ENCODE results near the gene ABCA4.
"Not testable (repeated sequence)": the region's sequence is repeated elsewhere in the genome, so short reads cannot be mapped to it uniquely, and the experiment has no call there.

ABCA4 gene

DNA sequence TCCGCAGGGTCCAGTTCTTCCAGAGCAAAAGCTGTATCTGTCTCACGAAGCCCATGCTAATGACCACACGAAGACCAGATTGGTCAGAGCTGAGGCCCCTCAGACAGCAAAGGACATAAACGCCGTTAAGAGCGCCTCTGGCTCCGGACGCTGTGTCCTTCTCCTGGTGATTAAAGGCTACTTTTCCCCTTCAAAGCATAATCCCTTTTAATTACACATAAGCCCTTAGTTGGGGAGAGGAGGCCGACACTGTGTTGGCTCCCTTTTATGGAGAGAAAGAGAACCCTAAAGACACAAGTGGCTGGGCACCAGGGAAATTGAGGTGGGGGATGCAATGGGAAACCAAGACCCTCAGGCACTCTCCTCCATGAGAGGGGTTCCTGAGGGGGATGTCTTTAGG is at the start of gene ABCA4:
Gene ABCA4, minus strand, starts transcription at position 158 of the 400 bp plus-strand sequence. Its CDS starts 103 bp downstream, at position 55.
- DNase-seq: no peak

DNA sequence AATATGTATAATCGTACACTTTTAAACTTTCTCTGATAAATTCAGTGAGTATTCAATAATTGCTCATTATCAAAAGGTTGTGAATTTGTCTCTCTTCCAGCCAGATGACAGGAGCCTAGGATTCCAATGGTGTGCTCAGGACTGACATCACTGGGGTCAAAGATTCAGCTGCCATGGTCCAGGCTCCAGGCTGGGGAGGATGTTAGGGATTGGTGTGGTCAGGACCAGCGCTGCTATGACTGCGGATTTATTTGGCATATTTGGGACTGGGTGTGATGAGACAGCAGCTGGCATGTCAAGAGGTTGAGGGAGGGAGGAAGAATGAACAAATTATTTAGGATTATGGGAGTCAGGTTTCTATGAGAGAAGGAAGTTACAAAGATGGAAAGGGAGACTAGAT is 48.2 kb upstream of the ABCA4 start:
- DNase-seq: no peak

DNA sequence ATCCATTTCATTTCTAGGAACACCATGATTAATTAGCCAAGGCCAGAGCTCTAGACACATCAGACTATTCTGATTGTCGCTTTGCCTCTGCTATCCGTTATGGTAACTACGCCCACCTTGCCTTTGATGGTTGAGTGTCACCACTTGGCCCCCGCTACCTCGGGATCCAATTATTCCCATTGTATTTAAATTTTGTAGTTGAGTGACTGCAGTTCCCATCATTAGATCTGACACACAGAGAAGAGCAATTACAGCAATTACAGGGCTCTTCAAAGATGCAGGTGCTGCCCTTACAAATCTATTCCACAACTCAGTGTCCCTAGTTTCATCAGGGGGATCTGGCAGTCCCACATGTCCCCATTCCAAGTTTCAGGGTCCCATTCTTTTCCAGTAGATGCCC is 44.9 kb upstream of the ABCA4 start:
- DNase-seq: no peak

DNA sequence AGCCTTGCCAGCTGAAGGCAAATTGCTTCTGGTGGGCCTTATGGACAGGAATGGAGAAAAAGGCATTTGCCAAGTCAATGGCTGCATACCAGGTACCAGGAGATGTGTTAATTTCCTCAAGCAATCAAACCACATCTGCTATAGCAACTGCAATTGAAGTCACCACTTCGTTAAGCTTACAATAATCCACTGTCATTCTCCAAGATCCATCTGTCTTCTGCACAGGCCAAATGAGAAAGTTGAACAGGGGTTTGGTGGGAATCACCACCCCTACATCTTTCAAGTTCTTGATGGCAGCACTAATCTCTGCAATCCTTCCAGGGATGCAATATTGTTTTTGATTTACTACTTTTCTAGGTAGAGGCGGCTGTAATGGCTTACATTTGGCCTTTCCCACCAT is 43.9 kb upstream of the ABCA4 start:
- not testable (repeated sequence) for DNase-seq

DNA sequence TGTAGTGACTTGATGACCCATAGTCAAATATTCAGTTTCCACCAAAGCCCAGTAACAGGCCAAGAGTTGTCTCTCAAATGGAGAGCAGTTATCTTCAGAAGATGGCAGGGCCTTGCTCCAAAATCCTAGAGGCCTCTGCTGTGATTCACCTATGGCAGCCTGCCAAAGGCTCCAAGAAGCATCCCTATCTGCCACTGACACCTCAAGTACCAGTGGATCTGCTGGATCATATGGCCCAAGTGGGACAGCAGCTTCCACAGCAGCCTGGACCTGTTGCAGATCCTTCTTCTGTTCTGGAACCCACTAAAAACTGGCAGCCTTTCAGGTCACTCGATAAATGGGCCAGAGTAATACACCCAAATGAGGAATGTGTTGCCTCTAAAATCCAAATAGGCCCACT is 43.2 kb upstream of the ABCA4 start:
- not testable (repeated sequence) for DNase-seq

DNA sequence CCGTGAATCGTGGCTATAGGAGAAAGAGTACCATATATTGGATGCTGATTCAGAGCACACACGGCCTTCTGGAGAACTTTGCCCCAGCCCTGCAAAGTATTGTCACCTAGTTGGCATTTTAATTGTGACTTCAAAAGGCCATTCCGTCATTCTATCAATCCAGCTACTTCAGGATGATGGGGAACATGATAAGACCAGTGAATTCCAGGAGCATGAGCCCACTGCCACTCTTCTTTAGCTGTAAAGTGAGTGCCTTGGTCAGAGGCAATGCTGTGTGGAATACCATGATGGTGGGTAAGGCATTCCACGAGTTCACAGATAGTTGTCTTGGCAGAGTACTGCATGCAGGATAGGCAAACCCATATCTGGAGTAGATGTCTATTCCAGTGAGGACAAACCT is 42.3 kb upstream of the ABCA4 start:
- DNase-seq: not testable (repeated sequence)

DNA sequence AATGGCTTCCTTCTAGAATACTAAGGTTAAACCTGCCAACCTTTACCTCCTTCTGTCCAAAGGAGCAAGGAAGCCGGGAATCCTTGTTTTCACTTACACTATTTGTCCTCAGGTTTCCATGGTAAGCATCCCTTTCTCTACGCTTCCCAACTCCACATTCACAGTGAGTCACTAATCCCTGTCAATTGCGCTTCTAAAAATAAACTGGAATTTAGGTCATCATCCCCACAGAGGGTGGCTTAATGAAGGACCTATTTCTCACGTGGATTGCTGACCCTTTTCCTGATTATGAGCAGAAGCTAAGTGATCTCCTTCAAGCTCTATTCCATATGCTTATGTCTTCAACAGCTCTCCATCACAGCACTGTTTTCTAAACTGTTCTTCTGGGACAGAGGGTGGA is 39.9 kb upstream of the ABCA4 start:
- DNase-seq: no peak

DNA sequence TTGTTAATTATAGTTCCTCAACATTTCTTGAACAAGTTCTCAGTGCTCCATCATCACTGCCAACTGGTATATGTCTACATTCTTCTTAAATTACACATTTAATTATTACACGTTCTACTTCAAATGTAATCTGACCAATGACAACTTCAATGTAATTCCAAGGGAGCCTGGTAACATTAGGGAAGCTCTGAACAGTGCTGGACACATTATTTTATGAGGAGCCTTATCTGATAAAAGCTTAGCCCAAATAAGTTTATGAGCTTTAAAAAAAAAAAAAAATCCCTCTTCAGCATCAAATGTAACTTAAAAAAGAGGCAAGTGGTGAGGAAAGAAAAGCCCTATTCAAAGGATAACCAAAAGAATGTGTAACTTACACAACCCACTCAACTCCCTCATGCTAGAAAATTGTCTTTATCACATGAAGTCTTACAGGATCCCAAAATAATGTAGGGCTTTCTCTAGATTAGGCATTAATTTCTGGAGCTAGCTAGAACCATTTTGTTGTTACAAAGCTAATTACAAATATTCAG is 35.2 kb upstream of the ABCA4 start:
- DNase-seq: no peak

DNA sequence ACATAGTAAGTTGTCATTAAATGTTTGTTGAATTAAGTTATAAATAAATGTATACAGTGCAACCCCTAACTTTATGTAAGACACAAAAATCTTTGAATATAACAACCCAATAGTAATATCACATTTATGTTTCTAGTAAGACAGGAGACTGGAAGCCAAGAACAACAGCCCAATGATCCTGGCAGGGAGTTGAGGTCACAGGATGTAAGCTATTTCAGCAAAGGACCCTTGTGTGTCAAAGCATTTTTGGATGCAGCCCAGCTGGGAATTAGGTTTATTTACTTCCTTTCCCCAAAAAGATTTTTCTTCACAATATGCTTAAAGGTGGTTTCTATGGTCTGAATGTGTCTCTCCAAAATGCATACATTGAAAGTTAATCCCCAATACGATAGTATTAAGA is 34.0 kb upstream of the ABCA4 start:
- no peak for DNase-seq

DNA sequence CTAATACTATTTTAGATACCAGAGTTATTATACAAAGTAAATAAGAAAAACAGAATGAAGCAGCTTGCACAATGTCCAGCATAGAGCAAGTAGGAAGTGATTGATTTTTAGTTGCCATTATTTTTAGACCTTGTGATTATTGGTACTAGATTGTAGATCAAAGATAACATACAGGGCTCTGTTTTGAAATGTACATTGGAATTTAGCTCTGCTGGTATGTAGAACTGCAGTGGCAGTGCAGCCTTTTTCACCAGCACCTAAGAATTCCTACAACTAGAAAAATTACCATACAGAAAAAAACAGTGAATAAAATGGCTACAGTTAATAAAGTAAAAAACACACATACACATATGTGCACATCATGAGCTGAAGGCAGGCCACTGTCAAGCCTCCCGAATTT is 32.2 kb upstream of the ABCA4 start:
- no peak for DNase-seq

DNA sequence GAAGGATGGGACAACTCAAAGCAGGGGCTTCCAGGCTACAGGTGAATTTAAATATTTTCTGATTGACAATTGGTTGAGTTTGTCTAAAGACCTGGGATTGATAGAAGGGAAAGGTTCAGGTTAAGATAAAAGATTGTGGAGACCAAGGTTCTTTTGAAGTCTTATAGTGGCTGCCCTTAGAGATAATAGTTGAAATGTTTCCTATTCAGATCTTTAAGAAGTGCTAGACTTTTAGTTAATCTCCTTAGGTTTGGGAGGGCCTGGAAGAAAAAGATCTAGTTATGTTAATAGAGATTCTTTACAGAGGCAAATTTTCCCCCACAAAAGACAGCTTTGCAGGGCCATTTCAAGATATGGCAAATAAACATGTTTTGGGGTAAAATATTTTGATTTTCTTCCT is 28.2 kb upstream of the ABCA4 start:
- not testable (repeated sequence) for DNase-seq

DNA sequence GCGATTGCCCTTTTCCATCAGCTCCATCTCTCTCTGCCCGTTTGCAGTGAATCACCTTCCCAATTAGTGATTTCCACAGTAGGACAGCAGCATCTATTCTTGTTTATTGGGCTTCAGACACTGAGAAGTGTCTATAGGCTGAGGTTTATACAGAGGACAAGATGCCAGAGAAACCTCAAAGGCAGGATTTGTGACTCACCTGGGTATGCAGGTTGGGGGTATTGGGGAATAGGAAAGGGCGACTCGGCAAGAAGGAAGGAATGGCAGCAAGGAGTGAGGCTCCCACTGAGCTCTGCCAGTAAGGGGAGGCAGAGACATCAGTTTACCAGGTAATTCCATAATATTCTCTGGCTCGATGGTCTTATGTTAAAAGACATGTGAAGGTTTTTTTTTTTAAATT is 25.3 kb upstream of the ABCA4 start:
- no peak for DNase-seq

DNA sequence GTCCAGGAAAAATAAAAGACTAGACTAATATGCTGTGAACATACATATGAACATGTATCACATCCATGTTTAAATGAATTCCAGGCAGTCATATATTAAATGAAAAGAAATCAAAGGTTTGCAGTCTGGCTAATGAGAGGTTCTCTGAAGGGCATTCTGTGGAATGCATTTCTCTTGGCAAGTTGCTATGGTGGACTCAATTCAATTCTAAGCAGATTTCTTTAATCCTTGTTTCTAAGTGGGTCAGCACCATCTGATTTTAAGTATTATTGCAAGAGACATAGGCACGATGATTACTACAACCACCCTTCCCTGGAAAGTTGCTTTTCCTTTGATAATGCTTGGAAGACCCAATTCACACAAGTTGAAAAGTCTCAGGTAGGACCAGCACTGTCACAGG is 23.9 kb upstream of the ABCA4 start:
- DNase-seq: no peak

DNA sequence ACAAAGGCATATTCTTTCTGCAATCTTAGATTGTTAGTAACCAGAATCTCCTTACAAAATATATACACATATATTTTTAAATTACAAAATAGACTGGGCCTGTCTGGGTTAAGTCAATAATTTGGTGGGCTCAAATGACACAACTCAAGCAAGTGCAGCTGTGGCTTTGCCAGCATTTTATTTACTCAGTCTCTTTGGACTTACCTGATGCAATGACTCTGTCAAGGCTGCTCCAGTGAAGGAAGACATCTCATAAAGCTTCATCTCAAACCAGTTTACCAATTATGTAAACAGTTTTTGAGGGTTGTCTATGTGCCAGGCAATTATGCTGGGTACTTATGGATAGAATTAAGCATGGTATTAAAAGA is 22.8 kb upstream of the ABCA4 start:
- no peak for DNase-seq

DNA sequence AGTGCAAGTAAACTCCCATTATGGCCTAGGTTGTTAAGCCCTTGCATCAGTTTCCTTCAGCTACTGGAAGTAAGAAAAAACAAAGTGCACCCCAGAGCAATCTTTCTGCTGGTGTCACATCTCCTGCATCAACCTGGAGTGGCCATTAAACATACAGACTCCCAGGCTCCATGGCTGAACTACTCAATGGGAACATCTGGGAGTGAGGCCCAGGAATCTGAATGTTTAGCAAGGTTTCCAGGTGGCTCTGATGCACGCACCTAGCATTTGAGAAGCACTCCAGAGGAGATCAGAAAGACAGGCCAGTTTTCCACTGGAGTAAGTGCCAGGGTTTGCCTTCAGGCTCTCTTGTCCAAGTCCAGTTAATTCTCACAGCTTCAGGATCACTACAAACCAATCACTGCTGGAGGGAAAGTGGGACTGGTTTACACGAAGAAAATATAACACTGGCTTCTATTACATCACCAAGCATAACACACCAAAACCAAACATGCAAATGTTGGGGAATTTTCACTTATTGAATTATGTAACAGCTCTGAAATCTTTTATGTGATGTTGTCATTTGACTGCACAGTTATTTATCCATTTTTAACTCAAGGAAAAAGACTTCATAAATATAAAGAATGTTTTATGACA is 22.3 kb upstream of the ABCA4 start:
- no peak for DNase-seq

DNA sequence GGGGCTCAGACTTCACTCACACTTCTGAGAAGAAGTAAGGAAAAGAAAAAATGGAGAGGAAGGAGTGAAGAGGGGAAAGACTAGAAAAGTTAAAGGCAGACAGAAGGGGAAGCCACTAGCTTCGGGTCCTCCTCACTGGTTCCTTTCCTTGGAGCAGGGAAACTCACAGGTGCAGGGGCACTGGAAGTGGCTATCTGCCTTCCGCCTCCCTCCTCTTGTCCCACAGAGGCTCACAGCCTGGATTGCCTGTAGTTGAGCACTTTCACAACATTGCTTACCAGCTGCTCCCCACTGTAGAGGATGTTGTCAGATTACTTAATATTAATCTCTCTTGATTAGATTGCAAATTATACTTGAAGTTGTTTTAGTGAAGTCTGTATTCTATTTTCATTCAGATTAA is 21.6 kb upstream of the ABCA4 start:
- no peak for DNase-seq

DNA sequence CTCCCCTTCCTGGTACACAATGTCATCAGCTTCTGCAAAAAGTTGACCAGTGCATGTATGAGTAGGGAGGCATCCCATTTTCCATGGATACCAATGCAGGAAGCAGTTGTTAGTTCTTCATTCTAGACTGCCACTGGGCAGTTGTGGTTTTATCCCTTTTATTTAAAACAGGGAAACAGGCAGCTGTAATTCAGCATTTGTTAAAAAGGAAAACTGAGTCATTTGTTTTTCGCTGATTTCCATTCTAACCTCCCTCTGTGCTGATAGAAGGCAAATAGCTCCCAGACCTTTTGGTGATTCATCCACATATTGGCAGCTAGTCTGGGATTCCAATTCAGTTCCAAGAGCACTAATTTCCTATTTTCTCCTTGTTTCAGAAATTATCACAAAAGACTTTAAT is 21.1 kb upstream of the ABCA4 start:
- DNase-seq: no peak

DNA sequence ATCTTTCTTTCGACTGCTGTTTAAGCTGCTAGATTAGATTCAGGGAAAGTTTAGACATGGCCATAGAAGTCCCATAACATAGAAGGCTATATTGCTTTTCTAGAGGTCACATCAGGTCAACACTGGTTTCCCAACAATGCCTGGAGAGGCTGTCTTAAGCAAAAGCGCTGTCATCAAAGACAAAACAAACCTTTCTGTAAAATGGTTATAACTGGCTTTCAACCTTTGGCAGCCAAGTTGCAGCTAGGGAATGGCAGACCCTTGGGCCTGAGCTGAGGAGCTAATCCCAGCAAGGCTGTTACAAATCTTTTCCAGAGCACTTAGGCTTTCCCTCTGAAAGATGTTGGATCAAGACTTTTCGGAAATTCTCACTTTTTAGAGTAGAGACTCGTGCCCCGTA is 11.2 kb upstream of the ABCA4 start:
- no peak for DNase-seq

DNA sequence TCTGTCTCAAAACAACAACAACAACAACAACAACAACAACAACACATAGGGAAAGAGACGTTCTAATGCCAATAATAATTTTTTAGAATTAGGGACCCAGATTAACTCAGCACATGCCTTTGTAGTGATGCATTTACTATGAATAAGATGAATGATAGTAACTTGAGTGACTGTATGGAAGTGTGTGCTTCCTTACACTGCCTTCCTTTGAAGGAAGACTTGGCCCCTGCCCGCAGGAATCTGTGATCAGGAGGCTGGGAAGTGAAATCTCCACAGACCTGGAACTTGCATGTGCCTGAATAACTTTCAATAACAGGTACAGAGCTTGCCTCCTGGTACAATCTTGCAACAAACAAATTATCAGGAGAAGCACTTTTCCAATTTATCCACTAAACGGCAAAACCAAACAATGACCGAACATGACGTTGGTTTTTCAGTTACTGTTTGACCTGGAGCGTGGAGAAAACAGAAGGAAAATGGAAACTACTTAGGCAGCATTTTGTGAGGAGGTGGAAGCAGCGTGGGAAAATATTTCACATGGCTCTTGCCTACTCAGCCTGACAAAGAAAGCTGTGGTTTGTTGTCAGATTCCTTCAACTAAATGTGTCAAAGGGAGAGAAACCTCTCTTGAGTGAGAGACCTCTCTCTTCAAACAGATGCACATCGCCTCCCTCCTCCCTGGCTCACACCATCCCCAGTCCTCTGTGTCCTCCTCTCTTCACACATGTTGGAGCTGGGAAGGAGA is 10.1 kb upstream of the ABCA4 start:
- no peak for DNase-seq

DNA sequence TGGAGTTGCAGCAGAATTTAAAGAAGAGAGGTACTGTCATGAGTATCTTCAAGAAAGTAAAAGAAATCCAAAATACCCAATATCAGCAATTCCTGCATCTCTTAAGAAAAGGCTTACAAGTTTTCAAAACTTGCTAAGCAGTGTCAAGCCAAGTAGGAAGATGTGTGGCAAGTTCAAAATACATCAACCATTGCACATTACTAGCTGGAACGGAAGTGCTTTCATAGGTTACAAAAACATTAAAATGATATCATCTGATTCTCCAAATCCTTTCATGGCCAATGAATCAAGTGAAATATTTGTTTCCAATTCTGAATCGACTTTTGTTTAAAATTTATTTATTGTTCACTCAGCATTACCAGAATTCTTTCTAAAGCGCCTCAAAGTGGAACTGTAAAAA is 5.7 kb upstream of the ABCA4 start:
- DNase-seq: no peak

DNA sequence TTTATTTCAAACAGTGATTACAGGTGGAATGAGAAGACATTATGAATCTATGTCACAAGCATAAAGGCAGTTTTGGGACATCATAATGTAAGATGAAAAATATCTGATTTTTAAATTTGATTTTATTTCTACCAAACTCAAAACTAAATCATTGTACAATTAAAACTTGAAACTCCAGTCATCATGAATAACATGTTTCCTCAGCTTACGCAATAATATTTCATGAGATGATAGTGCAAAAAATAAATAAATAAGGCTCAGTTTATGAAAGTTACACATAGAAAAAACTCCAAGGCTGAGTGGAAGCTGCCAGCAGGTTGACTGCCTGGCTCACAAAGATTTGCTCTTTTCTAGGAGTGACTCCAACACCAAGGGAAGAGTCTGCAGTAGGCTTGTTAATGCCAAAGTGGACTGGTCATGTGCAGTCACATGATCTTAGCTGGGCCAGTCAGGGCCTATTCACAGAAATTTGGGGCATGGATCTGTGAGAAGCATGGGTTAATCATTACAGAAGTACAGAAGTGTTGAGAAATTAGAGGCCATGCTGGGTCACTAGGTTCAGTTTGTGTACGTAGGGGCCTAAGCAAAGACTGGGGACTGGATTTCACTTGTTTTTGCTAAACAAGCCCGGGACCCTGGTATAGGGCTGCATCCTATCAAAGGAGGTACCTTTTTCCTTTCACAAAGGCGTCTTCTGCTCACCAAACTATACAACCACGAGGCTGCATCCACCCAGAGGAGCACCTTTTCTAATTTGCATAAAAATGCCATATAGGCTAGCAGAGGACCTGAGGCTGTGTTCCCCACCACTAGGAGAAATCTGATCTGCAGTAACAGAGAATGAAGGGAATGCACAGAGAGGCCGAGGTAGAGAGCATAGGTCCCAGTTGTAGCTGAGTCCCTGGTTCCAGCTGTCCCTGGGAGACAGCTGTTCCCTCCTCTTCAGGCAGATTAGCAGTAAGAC is 4.9 kb upstream of the ABCA4 start:
- no peak for DNase-seq

DNA sequence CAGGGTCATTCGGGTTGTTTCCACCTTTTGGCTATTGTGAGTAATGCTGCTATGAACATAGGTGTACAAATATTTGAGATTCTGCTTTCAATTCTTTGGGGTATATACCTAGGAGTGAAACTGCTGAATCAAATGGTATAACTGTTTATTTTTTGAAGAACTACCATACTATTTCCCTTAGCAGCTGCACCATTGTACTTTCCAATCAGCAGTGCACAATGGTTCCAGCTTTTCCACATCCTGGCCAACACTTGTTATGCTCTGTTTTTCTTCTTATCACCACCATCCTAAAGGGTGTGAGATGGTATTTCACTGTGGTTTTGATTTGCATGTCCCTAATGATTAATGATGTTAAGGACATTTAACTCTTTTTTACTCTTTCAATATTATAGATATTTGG is 3.6 kb upstream of the ABCA4 start:
- DNase-seq: no peak

DNA sequence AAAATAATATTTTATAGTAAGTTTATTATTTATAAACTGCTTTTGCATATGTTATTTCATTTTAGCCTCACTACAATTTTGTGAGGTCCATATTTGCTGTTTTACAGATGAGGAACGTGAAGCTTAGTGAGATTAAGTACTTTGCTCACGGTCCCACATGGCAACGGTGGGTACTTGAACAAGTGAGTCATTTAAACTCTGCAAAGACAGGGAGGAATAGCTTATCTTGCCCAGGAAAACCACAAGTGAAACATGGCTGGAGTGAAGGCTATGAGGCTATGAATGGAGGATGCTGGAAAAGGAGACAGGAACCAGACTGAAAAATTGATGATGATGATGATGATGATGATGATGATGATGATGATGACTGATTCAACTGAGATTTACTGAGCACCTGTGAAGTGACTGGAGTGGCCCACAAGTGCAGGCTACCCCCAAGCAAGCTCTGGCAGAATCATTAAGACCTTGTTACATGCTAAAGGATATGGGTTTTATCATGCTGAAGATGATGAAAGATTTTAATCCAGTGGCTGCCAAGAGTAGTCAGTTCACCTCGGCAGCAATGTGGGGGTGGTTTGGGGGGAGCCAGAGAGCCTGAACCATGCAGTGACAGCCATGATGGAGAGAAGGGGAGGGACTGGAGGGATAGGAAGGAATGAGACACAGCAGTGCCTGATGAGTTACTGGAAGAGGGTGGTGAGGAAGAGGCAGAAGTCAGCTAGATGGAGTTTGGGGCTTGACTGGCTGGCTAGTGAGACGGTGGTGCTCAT is 1.4 kb upstream of the ABCA4 start:
- DNase-seq: no peak
